SK-N-SH treated with all-trans-retinoic acid at 6 μM for 48 hours (cell line): ENCODE data around the gene UGT1A10.

Source experiments
- ATAC-seq: fragments of 200-7000 bp; cut with Tn5 transposase; 3 replicates; pipeline ENCODE4 v1.9.1; 2020; ENCODE audit warnings: mild to moderate bottlenecking, moderate library complexity
- ARNTL ChIP-seq: fragments of 450-650 bp; formaldehyde crosslinking; IDR thresholded peaks from 2 replicates; pipeline ENCODE4 v1.5.0; 2020; ENCODE audit warnings: low read depth, mild to moderate bottlenecking, moderate library complexity, borderline replicate concordance
- BACH2 ChIP-seq: fragments of 250-450 bp; sonication (Bioruptor Pico); IDR thresholded peaks from 2 replicates; pipeline ENCODE4 v1.9.0; 2021; ENCODE audit warnings: mild to moderate bottlenecking, borderline replicate concordance
- CREB5 ChIP-seq: fragments of 250-450 bp; sonication (Bioruptor Pico); IDR thresholded peaks from 2 replicates; pipeline ENCODE4 v1.5.1; 2020; ENCODE audit warnings: low read depth, mild to moderate bottlenecking, moderate library complexity
- CSDC2 ChIP-seq: fragments of 250-450 bp; sonication (Bioruptor Pico); IDR thresholded peaks from 2 replicates; pipeline ENCODE4 v1.5.0; 2020; ENCODE audit warnings: mild to moderate bottlenecking, moderate library complexity
- CSRNP3 ChIP-seq: fragments of 250-450 bp; sonication (Bioruptor Pico); IDR thresholded peaks from 2 replicates; pipeline ENCODE4 v1.5.1; 2021; ENCODE audit warnings: mild to moderate bottlenecking, moderate library complexity
- ESRRG ChIP-seq: fragments of 250-450 bp; sonication (Bioruptor Pico); IDR thresholded peaks from 2 replicates; pipeline ENCODE4 v1.6.1; 2021; ENCODE audit warnings: mild to moderate bottlenecking
- GLIS3 ChIP-seq: fragments of 250-450 bp; sonication (Bioruptor Pico); IDR thresholded peaks from 2 replicates; pipeline ENCODE4 v1.5.0; 2020; ENCODE audit warnings: mild to moderate bottlenecking, moderate library complexity
- ISL1 ChIP-seq: fragments of 250-450 bp; sonication (Bioruptor Pico); IDR thresholded peaks from 2 replicates; pipeline ENCODE4 v2.1.2; 2022; ENCODE audit warnings: mild to moderate bottlenecking, moderate library complexity
- OSR1 ChIP-seq: fragments of 250-450 bp; sonication (Bioruptor Pico); IDR thresholded peaks from 2 replicates; pipeline ENCODE4 v1.8.0; 2022; ENCODE audit warnings: moderate library complexity, mild to moderate bottlenecking, inconsistent platforms
- PATZ1 ChIP-seq: fragments of 250-450 bp; sonication (Bioruptor Pico); IDR thresholded peaks from 2 replicates; pipeline ENCODE4 v1.8.0; 2020; ENCODE audit warnings: mild to moderate bottlenecking, moderate library complexity, borderline replicate concordance
- POU6F1 ChIP-seq: fragments of 250-450 bp; sonication (Bioruptor Pico); IDR thresholded peaks from 2 replicates; pipeline ENCODE4 v1.8.0; 2021; ENCODE audit warnings: low read depth, mild to moderate bottlenecking, moderate library complexity, borderline replicate concordance
- RARB ChIP-seq: fragments of 250-450 bp; sonication (Bioruptor Pico); IDR thresholded peaks from 2 replicates; pipeline ENCODE4 v1.8.0; 2021; ENCODE audit warnings: mild to moderate bottlenecking, moderate library complexity
- SNAI2 ChIP-seq: fragments of 250-450 bp; sonication (Bioruptor Pico); IDR thresholded peaks from 2 replicates; pipeline ENCODE4 v1.5.0; 2020; ENCODE audit warnings: mild to moderate bottlenecking, moderate library complexity
- TCF4 ChIP-seq: fragments of 250-450 bp; sonication (Bioruptor Pico); IDR thresholded peaks from 2 replicates; pipeline ENCODE4 v1.8.0; 2021; ENCODE audit warnings: mild to moderate bottlenecking, moderate library complexity, borderline replicate concordance
- TOX ChIP-seq: fragments of 250-450 bp; sonication (Bioruptor Pico); IDR thresholded peaks from 2 replicates; pipeline ENCODE4 v1.8.0; 2021; ENCODE audit warnings: mild to moderate bottlenecking, moderate library complexity, borderline replicate concordance
- TSHZ2 ChIP-seq: fragments of 250-450 bp; sonication (Bioruptor Pico); IDR thresholded peaks from 2 replicates; pipeline ENCODE4 v1.5.0; 2020; ENCODE audit warnings: mild to moderate bottlenecking, moderate library complexity
- ZC3H10 ChIP-seq: fragments of 250-450 bp; sonication (Bioruptor Pico); IDR thresholded peaks from 2 replicates; pipeline ENCODE4 v1.5.1; 2021; ENCODE audit warnings: mild to moderate bottlenecking, moderate library complexity
- ZFP3 ChIP-seq: fragments of 250-450 bp; sonication (Bioruptor Pico); IDR thresholded peaks from 2 replicates; pipeline ENCODE4 v1.5.0; 2020; ENCODE audit warnings: mild to moderate bottlenecking, moderate library complexity
- ZFP30 ChIP-seq: fragments of 450-650 bp; formaldehyde crosslinking; IDR thresholded peaks from 2 replicates; pipeline ENCODE4 v1.5.0; 2022; ENCODE audit warnings: mild to moderate bottlenecking, moderate library complexity
- ZNF565 ChIP-seq: fragments of 450-650 bp; formaldehyde crosslinking; conservative IDR thresholded peaks from 2 replicates; pipeline ENCODE4 v1.5.0; 2020; ENCODE audit warnings: low read depth, mild to moderate bottlenecking, moderate library complexity
- ZNF70 ChIP-seq: fragments of 450-650 bp; formaldehyde crosslinking; IDR thresholded peaks from 2 replicates; pipeline ENCODE4 v1.5.0; 2020; ENCODE audit warnings: mild to moderate bottlenecking, moderate library complexity

UGT1A10 gene

GRCh38 chr2:233597522-233597921 lies 38.7 kb upstream of the UGT1A10 start:
- TF ChIP-seq TSHZ2 (CRISPR knock-in tag) (no peak), ZFP3 (CRISPR knock-in tag) (no peak), ZNF70 (no peak), TCF4 (CRISPR knock-in tag) (no peak), RARB (no peak), PATZ1 (no peak), ISL1 (CRISPR knock-in tag) (no peak), SNAI2 (CRISPR knock-in tag) (no peak), CSRNP3 (CRISPR knock-in tag) (no peak), ZNF565 (CRISPR knock-in tag) (no peak), ZC3H10 (CRISPR knock-in tag) (no peak), TOX (CRISPR knock-in tag) (no peak), ARNTL (CRISPR knock-in tag) (no peak), GLIS3 (CRISPR knock-in tag) (no peak), CREB5 (CRISPR knock-in tag) (no peak)
- TF ChIP-seq, all 23 proteins: peak for 0
- no peak for ATAC-seq

- ATAC-seq, result no peak
- TF ChIP-seq OSR1 (CRISPR knock-in tag), result no peak
- no peak for TF ChIP-seq TCF4 (CRISPR knock-in tag)
- no peak for TF ChIP-seq POU6F1 (CRISPR knock-in tag)
- TF ChIP-seq RARB, result no peak
- no peak for TF ChIP-seq CREB5 (CRISPR knock-in tag)
- no peak for TF ChIP-seq CSDC2 (CRISPR knock-in tag)
These were observed 37.3 kb upstream of the UGT1A10 start for GRCh38 chr2:233598952-233599351.

GRCh38 chr2:233600386-233600785 lies 35.9 kb upstream of the UGT1A10 start:
- ATAC-seq, result no peak
- TF ChIP-seq TSHZ2 (CRISPR knock-in tag) (no peak), ZFP3 (CRISPR knock-in tag) (no peak), CREB5 (CRISPR knock-in tag) (no peak), ZFP30 (CRISPR knock-in tag) (no peak), ISL1 (CRISPR knock-in tag) (no peak), CSDC2 (CRISPR knock-in tag) (no peak), PATZ1 (no peak), BACH2 (CRISPR knock-in tag) (no peak), SNAI2 (CRISPR knock-in tag) (no peak), ESRRG (no peak)
